ENCODE measurements around the gene GSG1L2. TPM values are rescaled to one million over a fixed set of nuclear protein-coding genes. Genes with fewer than 3 reads are reported as not detected.

GSG1L2 gene
- total and polyA plus RNA-seq, 2 experiments from 2014 or later, result not detected

DNA sequence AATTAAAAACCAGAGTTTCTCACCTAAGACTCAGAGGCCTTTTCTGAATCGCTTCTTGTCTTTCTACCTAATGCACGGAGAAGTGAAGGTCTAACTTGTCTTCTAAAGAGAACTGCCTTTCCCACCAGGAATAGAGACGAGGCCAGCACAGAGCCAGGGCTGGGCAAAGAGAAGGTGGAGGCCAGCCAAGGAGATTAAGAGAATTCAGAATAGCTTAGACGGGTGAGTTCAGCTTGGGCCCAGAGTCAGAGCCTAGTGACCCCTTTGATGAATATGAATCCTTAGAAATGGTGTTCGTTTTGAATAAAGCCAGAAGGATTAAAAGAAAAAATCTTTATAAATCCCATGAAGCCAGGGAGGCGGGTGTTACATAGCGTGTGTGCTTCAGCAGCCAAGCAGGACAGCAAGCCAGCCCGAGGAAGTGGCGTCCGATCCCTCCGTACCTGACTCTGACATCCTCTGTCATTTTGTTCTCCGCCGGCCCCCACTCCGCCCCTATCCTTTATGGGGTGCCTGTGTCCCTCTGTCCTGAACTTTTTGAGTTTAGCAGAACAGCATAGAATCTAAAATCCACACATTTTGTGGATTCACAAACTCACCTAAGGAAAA is 7.4 kb downstream of the GSG1L2 start:
- no peak overlapping the region for H2AFZ ChIP-seq
- Mint-ChIP-seq H3K9me3 (peaks cover 4% of the 10 kb centered on the region), H3K4me1 (peaks cover 3% of the 10 kb centered on the region), H3K27me3 (ENCODE audit: insufficient read depth, low read depth, poor library complexity) (peaks cover 6% of the 10 kb centered on the region), H3K27ac (no peak overlapping the region), H3K36me3 (ENCODE audit: low read depth) (no peaks in the 10 kb centered on the region), H3K4me3 (no peak overlapping the region; the same call in 2 of the 3 replicates)
- no peak overlapping the region for H3K4me2 ChIP-seq
- no peaks in the 10 kb centered on the region; the same call in 1 of the 2 replicates for H3K4me1 ChIP-seq (ENCODE audit: insufficient read depth)
- no peak for DNase-seq (ENCODE audit: low spot score)
- H3K36me3 ChIP-seq (ENCODE audit: insufficient read depth), result no peaks in the 10 kb centered on the region
- H3K27ac ChIP-seq (ENCODE audit: low read depth), result no peak overlapping the region
- TF ChIP-seq NANOG (IDR thresholded peaks at IDR 0.05; ENCODE audit: borderline replicate concordance) (no peak), ZNF114 (CRISPR knock-in tag; IDR thresholded peaks at IDR 0.05) (no peak), CREB1 (CRISPR knock-in tag; IDR thresholded peaks at IDR 0.05; ENCODE audit: low read depth) (no peak), ZNF331 (CRISPR knock-in tag; IDR thresholded peaks at IDR 0.05; ENCODE audit: low read depth) (no peak)
- TF ChIP-seq, protein P1, sequence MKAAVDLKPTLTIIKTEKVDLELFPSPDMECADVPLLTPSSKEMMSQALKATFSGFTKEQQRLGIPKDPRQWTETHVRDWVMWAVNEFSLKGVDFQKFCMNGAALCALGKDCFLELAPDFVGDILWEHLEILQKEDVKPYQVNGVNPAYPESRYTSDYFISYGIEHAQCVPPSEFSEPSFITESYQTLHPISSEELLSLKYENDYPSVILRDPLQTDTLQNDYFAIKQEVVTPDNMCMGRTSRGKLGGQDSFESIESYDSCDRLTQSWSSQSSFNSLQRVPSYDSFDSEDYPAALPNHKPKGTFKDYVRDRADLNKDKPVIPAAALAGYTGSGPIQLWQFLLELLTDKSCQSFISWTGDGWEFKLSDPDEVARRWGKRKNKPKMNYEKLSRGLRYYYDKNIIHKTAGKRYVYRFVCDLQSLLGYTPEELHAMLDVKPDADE (IDR thresholded peaks at IDR 0.05), result no peak
- TF ChIP-seq, protein P2, sequence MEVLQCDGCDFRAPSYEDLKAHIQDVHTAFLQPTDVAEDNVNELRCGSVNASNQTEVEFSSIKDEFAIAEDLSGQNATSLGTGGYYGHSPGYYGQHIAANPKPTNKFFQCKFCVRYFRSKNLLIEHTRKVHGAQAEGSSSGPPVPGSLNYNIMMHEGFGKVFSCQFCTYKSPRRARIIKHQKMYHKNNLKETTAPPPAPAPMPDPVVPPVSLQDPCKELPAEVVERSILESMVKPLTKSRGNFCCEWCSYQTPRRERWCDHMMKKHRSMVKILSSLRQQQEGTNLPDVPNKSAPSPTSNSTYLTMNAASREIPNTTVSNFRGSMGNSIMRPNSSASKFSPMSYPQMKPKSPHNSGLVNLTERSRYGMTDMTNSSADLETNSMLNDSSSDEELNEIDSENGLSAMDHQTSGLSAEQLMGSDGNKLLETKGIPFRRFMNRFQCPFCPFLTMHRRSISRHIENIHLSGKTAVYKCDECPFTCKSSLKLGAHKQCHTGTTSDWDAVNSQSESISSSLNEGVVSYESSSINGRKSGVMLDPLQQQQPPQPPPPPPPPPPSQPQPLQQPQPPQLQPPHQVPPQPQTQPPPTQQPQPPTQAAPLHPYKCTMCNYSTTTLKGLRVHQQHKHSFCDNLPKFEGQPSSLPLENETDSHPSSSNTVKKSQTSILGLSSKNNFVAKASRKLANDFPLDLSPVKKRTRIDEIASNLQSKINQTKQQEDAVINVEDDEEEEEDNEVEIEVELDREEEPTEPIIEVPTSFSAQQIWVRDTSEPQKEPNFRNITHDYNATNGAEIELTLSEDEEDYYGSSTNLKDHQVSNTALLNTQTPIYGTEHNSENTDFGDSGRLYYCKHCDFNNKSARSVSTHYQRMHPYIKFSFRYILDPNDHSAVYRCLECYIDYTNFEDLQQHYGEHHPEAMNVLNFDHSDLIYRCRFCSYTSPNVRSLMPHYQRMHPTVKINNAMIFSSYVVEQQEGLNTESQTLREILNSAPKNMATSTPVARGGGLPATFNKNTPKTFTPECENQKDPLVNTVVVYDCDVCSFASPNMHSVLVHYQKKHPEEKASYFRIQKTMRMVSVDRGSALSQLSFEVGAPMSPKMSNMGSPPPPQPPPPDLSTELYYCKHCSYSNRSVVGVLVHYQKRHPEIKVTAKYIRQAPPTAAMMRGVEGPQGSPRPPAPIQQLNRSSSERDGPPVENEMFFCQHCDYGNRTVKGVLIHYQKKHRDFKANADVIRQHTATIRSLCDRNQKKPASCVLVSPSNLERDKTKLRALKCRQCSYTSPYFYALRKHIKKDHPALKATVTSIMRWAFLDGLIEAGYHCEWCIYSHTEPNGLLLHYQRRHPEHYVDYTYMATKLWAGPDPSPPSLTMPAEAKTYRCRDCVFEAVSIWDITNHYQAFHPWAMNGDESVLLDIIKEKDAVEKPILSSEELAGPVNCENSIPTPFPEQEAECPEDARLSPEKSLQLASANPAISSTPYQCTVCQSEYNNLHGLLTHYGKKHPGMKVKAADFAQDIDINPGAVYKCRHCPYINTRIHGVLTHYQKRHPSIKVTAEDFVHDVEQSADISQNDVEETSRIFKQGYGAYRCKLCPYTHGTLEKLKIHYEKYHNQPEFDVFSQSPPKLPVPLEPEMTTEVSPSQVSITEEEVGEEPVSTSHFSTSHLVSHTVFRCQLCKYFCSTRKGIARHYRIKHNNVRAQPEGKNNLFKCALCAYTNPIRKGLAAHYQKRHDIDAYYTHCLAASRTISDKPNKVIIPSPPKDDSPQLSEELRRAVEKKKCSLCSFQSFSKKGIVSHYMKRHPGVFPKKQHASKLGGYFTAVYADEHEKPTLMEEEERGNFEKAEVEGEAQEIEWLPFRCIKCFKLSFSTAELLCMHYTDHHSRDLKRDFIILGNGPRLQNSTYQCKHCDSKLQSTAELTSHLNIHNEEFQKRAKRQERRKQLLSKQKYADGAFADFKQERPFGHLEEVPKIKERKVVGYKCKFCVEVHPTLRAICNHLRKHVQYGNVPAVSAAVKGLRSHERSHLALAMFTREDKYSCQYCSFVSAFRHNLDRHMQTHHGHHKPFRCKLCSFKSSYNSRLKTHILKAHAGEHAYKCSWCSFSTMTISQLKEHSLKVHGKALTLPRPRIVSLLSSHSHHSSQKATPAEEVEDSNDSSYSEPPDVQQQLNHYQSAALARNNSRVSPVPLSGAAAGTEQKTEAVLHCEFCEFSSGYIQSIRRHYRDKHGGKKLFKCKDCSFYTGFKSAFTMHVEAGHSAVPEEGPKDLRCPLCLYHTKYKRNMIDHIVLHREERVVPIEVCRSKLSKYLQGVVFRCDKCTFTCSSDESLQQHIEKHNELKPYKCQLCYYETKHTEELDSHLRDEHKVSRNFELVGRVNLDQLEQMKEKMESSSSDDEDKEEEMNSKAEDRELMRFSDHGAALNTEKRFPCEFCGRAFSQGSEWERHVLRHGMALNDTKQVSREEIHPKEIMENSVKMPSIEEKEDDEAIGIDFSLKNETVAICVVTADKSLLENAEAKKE (CRISPR knock-in tag; IDR thresholded peaks at IDR 0.05), result no peak
- H4K20me1 ChIP-seq (replicated peaks; ENCODE audit: insufficient read depth), result no peaks in the 10 kb centered on the region
- H3K4me3 ChIP-seq, result no peak overlapping the region
- H3K79me2 ChIP-seq (replicated peaks; ENCODE audit: insufficient read depth), result no peaks in the 10 kb centered on the region
- H3F3A ChIP-seq (replicated peaks; ENCODE audit: low read depth), result no peaks in the 10 kb centered on the region
- H3K27me3 ChIP-seq (ENCODE audit: insufficient read depth), result no peaks in the 10 kb centered on the region
- no peaks in the 10 kb centered on the region for H3K9me2 ChIP-seq (ENCODE audit: insufficient read depth)
- no peak for ATAC-seq

Measured in GM23338 (cell line).